Measurements from ENCODE around the gene TBC1D4.

The TBC1D4 gene, protein sequence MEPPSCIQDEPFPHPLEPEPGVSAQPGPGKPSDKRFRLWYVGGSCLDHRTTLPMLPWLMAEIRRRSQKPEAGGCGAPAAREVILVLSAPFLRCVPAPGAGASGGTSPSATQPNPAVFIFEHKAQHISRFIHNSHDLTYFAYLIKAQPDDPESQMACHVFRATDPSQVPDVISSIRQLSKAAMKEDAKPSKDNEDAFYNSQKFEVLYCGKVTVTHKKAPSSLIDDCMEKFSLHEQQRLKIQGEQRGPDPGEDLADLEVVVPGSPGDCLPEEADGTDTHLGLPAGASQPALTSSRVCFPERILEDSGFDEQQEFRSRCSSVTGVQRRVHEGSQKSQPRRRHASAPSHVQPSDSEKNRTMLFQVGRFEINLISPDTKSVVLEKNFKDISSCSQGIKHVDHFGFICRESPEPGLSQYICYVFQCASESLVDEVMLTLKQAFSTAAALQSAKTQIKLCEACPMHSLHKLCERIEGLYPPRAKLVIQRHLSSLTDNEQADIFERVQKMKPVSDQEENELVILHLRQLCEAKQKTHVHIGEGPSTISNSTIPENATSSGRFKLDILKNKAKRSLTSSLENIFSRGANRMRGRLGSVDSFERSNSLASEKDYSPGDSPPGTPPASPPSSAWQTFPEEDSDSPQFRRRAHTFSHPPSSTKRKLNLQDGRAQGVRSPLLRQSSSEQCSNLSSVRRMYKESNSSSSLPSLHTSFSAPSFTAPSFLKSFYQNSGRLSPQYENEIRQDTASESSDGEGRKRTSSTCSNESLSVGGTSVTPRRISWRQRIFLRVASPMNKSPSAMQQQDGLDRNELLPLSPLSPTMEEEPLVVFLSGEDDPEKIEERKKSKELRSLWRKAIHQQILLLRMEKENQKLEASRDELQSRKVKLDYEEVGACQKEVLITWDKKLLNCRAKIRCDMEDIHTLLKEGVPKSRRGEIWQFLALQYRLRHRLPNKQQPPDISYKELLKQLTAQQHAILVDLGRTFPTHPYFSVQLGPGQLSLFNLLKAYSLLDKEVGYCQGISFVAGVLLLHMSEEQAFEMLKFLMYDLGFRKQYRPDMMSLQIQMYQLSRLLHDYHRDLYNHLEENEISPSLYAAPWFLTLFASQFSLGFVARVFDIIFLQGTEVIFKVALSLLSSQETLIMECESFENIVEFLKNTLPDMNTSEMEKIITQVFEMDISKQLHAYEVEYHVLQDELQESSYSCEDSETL (N-terminal part only)

DNA sequence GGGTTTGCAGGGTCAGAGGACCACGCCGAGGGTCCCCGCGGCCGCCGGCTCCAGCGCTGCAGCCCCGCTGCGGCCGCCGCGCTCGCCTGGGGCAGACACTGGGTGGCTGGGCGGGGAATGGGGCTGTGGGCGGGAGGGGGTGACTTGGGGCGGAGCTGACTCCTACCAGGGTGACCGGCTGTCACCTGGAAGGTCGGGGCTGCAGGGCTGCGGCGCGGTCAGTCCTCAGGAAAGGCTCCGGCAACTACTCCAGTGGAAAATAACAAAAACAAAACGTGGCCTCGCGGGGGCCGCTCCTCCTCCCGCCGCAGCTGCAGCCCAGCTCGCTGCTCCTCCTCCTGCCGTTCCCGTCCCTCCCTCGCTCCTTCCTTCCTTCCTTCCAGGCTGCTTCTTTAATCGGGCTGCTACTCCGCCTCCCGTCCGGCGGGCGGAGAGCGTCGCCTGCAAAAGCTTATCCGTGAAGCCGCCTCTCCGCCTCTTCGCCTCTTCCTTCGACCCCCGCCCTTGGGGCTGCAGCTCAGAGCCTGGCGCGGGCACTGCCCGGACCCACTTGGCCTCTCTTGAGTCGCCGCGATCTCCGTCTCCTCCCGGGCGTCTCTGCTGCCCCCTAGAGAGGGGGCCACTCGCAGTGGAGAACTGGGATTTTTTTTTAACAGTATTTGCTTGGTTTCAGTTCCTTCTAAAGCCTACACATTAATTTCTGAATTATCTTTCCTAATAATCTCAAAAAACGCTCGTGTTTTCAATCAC, at the start of gene TBC1D4:
Gene TBC1D4, minus strand, starts transcription at position 100 of the 750 bp plus-strand sequence. CDS start 402 bp downstream, outside the sequence.
- peak; percentile 84 for DNase-seq

DNA sequence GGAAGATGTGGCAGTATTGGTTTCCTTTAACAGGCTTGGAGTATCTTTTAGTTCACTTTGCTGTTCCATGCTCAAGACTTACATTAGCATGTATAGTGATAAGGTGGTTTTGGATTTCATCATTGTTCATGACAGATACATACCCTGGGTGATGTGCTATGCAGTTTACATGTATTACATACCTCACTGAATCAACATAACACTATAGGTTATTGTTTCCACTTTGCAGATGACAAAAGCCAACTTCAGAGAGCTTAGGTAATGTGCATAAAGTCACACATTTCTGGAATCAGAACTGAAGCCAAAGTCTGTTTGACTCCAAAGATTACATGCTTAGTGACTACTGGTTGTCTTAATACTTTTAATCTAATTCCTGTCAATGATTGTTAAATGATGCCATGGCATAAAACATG, 48.6 kb upstream of the TBC1D4 start:
- DNase-seq = no peak

DNA sequence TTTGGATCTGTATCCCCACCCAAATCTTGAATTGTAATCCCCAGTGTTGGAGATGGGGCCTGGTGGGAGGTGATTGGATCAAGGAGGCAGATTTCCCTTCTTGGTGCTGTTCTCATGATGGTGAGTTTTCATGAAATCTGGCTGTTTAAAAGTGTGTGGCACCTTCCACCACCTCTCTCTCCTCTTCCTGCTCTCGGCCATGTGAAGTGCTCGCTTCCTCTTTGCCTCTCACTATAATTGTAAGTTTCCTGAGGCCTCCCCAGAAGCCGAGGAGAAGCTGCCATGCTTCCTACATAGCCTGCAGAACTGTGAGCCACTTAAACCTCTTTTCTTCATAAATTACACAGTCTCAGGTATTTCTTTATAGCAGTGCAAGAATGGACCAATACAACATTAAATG, 40.0 kb upstream of the TBC1D4 start:
- no peak for DNase-seq

DNA sequence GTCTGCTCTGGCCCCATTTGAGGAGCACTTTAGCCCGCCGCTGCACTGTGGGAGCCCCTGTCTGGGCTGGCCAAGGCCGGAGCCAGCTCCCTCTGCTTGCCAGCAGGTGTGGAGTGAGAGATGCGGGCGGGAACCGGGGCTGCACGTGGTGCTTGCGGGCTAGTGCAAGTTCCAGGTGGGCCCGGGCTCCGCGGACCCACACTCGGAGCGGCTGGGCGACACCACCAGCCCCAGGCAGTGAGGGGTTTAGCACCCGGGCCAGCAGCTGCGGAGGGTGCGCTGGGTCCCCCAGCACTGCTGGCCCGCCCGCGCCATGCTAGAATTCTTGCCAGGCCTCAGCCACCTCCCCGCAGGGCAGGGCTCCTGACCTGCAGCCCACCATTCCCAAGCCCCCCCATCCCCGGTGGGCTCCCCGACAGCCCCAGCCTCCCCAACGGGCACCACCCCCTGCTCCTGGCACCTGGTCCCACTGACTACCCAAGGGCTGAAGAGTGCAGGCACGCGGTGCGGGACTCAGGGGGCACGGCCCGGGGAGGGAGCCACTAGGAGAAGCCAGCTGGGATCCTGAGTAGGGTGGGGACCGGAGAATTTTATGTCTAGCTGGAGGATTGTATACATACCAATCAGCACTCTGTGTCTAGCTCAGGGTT, 36.6 kb upstream of the TBC1D4 start:
- no peak for DNase-seq

DNA sequence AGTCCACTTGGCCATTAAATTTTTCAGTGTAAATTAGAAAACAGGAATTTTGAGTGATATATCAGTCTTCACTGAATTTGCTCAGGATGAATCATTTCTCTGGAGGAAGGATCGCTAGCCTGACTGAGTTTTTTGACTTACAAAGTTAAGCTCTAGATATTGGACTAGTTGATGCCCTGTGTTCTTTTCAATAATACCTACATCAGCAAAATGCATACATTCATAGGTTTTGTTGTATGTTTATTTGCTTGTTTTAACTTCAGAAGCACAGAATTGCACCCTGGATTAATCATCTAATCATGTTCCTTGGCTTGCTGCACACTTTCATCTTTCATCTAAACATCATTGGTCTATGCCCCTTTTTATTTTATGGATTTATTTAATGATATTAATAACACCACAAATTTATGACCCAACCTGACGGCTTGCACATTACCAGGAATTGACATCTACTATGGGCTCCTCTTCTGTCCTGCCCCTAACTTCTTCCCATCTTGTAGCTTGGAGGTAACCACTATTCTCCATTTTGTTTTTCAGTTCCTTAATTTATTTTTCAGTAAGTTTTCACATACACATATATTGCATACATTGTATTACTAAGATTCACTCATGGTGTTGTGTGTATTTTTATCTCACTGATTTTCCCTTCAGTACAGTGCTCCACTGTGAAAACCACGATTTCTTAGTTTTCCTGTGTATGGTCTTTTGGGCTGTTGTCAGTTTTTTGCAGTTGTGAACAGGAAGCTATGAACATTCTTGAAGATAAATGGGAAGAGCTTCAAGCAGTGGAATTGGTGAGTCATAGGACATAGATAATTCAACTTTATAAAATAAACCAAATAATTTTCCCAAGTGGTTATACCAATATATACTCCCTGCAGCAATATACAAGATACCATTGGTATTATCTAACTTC, 32.4 kb upstream of the TBC1D4 start:
- DNase-seq = no peak

DNA sequence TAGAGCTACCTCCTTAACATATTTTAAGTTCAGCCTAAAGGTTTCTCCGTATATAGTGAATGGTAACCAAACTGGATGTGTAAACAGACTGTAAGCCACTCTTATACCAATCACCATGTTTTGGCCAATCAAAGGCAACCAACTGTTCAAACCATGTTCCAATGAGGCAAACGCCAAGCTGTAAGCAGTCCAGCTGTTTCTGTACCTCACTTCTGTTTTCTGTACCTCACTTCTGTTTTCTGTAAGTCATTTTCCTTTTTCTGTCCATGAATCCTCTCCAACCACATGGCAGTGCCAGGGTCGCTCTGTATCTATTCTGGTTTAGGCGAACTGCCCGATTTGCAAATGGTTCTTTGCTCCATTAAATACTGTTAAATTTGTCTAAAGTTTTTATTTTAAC, 31.3 kb upstream of the TBC1D4 start:
- no peak for DNase-seq

DNA sequence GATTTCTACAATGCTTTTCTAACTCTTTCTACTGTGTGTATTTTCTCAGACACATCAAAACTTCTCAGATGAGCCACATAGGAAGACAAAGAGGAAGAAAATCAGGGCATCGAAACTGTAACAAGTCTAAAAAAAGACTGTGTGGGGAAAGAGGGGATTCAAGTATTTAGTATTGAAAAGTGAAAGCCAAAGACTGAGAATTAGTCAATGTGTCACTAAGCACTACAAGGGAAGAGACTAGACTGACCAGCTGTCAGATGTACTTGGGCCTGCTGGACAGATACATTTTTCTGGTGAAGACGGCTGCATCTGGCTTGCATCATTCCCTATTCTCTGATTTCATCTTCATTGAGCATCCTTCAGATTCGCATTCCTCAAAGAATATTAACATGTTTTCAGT, 30.3 kb upstream of the TBC1D4 start:
- no peak for DNase-seq

DNA sequence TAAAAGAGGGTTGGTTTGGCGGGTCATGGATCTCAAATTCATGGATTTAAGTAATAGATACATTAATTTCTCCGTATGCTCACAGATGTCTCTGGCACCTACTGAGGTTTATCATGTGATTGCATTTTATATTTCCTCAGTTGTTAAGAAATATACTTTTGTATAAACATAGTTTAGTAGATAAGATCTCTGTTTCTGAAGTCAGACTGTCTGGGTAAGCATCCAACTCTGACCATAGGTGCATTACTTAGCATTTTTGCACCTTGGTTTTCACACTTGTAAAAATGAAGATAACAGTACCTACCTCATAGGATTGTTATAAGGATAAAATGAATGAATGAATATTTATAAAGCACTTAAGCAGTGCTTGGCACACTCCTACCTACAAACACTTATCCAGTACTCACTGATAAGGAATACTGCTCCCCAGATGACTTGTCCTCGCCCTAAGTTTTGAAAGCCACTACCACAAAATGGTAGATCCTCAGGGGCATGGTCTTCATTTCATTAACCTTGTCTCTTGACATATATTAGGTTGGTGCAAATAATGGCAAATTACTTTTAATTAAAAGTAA, 29.2 kb upstream of the TBC1D4 start:
- no peak for DNase-seq

DNA sequence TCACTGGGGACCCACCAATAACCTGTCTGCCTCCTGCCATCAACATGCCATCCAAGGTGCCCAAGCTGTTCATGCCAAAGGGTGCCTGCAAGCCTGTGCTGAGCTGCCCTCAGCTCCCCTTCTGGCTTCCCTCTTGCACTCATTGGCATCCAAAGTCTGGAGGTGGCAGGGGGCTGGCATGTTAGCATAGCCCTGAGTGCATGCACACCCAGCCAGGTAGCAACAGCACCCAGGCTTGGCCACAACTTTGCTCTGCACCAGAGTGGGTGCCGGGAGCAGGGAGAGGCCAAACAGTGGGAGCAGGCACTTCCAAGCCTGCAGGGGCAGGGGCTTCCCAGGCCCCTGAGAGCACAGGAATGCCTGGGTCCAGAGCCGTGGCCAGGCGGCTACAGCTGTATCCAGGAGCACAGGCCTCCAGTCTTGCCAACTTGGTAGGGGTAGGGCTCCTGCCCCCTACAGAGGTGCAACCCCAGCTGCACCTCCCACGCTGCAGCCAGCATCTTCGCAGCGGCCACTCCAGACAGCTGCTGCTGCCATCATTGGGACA, 26.1 kb upstream of the TBC1D4 start:
- DNase-seq = no peak

DNA sequence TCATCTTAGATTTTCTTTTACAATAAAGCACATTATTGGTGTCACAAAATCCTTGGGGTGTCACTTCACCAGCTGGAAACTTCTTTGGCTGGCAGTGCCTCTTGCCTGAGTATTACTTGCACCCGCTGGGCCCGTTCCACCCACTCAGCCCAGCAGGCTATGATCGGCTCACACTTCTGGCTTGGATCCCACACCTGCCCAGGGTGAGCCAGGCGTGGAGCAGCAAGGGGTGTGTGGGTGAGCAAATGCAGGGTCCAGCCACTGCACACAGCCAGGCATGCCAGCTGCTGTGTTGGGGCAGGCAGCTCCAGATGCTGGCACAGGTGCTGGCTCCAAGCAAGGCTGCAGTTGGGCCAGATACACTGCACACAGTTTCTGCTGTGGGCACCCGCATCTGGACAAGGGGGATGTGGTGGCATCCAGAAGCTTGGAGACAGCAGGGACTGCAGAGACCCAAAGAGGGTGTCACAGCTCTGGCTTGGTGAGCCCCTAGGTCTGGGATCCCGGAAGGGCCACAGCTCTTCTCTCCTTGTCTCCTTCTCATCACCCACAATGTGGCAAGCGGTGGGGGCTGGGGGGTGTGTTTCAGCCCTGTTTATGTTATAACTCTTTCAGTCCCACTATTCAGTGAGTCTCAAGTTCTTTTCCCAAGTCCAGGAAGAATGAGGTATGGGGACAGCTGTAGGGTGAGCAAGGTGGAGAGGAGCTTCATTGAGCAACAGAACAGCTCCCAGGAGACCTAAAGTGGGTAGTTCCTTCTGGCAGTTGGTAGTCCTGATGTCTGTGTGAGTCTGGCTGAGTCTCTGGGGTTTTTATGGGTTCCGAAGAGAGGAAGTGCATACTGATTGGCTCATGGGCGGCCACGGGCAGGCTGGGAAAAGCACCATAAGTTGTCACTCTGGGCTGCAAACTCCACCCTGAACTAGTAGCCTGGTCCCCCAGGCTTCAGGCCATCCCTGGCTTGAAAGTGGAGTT, 25.3 kb upstream of the TBC1D4 start:
- no peak for DNase-seq

DNA sequence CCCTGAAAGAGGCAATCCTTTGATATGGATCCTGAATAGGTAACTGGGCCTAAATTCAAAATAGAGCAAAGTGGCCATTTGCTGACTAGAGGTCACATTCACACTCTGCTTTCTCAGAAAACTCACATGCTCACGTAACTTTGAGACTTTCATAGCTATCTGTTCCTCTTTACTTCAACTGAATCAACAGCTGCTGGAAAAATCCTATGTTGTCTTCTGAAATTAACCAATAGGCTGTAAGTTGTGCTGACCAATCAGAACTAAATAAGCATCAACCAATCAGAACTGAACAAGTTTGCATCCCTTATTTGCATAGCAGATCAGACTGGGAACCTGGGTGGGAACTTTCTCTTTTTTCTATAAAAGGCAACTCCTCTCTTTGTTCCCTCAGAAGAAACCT, 24.0 kb upstream of the TBC1D4 start:
- DNase-seq = no peak

DNA sequence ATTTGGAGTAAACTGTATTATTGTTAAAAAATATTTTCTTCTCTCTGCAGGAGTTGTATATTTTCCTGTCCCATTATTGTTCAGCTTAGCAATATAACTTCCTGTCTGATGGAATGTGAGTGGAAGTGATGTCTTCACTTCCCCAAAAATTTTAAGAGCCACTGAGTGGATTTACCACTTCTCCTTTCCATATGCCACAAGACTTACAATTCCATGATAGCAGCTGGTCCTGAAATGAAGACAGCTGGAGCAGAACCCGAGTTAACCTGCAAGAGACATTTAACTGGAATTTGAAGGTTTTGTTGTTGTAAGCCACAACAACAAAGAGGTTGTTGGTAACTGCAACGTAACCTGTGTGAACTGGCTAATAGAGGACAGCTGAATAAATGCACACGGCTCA, 23.4 kb upstream of the TBC1D4 start:
- no peak for DNase-seq

DNA sequence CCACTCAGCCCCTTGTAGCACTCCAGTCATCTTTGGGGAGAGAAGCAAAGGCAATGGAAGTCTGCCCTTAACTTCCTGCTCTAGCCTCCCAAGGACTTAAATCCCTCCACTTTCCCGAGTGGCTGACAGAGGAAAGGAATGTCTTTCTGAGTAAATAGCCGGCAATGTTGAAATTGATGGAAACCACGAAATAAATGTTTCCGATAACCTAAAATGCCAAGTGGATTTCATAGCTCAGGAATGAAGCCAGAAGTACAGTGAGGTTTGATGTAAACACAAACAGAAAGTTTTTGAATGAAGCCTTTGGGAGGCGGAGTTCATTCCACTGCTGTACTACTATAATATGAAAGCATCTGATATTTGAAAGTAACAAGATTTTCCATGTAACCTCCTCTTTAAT, 14.0 kb upstream of the TBC1D4 start:
- DNase-seq = no peak

DNA sequence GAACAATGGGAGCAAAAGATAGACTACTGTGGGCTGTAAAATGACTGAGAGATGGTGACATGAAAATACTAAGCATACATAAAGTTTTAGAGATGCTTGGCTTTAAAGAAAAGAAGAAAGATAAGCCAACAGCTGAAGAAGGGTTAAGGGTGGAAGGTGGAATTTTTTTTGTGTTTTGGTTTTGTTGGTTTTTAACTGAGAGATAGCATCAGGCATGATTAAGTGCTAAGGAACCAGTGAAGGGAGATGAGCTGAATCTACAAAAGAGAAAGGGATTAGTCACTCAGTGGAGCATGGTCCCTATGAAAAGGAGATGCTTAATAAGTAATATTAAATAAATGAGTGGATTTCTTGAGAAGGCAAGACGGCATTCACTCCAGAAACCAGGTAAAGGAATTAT, 12.5 kb upstream of the TBC1D4 start:
- DNase-seq = no peak

DNA sequence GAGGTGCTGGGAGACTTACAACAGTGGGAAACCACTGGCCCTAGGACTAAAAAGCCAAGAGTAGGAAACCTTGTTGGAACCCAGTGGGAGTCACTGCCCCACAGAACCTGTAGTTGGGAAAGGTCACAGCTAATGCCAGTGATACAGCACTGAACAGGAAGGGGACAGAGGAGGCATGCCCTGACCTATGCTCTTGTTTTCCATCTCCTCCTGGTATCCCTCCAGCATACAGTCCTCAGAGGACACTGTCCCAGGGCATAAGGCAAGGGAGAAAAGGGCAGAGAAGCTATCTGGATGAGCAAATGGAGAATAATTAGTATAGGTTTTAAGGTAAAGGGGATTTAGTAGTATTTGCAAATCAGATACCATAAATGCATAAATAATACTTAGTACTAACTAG, 11.2 kb upstream of the TBC1D4 start:
- no peak for DNase-seq

DNA sequence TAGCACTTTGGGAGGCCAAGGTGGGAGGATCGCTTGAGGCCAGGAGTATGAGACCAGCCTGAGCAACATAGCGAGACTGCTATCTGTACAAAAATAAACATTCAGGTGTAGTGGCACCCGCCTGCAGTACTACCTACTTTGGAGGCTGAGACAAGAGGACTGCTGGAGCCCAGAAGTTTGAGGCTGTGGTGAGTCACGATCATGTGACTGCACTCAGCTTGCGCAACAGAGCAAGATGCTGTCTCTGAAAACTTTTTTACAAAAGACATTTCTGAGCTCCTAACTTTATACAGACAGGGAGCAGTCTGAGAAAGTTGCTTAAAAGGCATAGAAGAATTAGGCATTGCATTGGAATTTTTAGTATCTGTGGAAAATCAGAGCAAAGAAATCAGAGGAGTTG, 10.4 kb upstream of the TBC1D4 start:
- DNase-seq = no peak

DNA sequence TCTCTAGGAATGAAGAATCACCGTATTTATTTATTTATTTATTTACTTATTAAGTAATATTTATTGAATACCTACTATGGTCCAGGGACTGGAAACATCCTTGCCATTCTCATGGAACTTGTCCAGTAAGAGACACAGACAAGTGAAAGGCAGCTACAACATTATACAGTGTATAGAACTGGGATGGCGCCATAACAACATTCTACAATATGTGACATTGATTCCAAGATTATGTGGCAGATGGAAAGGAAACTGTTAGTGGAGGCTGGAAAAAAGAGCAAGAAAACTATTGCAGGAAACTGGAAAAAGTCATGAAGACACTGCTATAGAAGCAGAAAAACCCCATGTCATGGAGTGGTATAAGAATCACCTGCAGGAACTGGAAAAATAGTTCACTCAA, 9.4 kb upstream of the TBC1D4 start:
- DNase-seq = no peak

DNA sequence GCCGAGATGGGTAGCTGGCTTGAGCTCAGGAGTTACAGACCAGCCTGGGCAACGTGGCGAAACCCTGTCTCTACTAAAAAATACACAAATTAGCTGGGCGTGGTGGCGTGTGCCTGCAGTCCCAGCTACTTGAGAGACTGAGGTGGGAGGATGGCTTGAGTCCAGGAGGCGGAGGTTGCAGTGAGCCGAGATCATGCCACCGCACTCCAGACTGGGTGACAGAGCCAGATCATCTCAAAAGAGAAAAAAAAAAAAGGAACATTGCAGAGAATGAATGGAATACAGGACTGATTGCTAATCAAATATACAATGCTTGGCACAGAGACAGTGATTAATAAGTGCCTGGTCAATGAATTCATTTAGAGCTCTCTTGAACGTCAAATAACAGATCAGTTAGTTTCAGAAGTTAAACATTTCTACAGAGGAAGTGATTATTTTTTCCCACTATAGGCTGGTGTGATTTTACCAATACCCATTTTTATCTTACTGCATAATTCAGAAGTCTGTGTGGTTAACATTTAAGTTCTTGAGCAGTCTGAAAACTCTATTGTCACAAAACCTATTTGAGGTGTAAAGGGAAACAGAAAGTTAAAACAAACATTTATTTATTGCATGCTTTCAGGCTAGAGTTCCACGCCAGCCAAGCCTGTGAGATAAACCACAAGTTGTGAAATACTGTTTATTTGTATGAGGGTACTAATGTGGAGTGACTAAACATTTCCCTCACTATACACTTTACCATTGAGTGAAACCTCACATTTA, 7.7 kb upstream of the TBC1D4 start:
- no peak for DNase-seq

All from DMS53 (cell line).